DND-41 (cell line): Measurements from ENCODE around the gene CSNK2B.

Experiments used
- ATAC-seq: fragments of 200-7000 bp; cut with Tn5 transposase; 3 replicates; pipeline ENCODE4 v1.9.1; 2021; ENCODE audit warnings: low read depth; ENCODE audit not compliant: insufficient read depth
- DNase-seq: peaks from one replicate; pipeline ENCODE4 v3.0.0-alpha.2; 2020
- H2AFZ ChIP-seq: 2 replicates; pipeline ENCODE4 v1.6.0; 2012; ENCODE audit warnings: low read depth, low read length
- H3K27ac ChIP-seq: 2 replicates; pipeline ENCODE4 v1.5.1; 2012; ENCODE audit warnings: low read length, inconsistent platforms
- H3K27me3 ChIP-seq: fragments of 200-600 bp; sonication (generic); 2 replicates; pipeline ENCODE4 v1.6.0; 2012; ENCODE audit warnings: low read length, mild to moderate bottlenecking, inconsistent platforms; ENCODE audit not compliant: insufficient read depth, poor library complexity
- H3K36me3 ChIP-seq: 2 replicates; pipeline ENCODE4 v1.5.1; 2012; ENCODE audit warnings: low read length, inconsistent platforms; ENCODE audit not compliant: insufficient read depth
- H3K4me1 ChIP-seq: 2 replicates; pipeline ENCODE4 v1.5.1; 2012; ENCODE audit warnings: mild to moderate bottlenecking, low read length; ENCODE audit not compliant: insufficient read depth
- H3K4me2 ChIP-seq: 2 replicates; pipeline ENCODE4 v1.6.0; 2012; ENCODE audit warnings: mild to moderate bottlenecking, moderate library complexity, low read length, inconsistent platforms; ENCODE audit not compliant: insufficient read depth
- H3K4me3 ChIP-seq, 2 experiments: fragments of 200-600 bp in 1 of 2; shearing (Covaris generic) in 1 of 2; 2 replicates each; pipeline ENCODE4 v1.5.1; 2012 to 2016; ENCODE audit warnings: inconsistent platforms in 2 of 2, low read length in 2 of 2, mild to moderate bottlenecking in 2 of 2, low read depth in 1 of 2, moderate library complexity in 1 of 2
- H3K79me2 ChIP-seq: 2 replicates; pipeline ENCODE4 v1.6.0; 2012; ENCODE audit warnings: low read length, inconsistent platforms; ENCODE audit not compliant: insufficient read depth
- H3K9ac ChIP-seq: 2 replicates; pipeline ENCODE4 v1.6.0; 2012; ENCODE audit warnings: low read depth, mild to moderate bottlenecking, inconsistent platforms, low read length, moderate library complexity
- H3K9me3 ChIP-seq: 2 replicates; pipeline ENCODE4 v1.5.1; 2012; ENCODE audit warnings: low read length, moderate library complexity, mild to moderate bottlenecking, inconsistent platforms; ENCODE audit not compliant: insufficient read depth, severe bottlenecking
- H4K20me1 ChIP-seq: 2 replicates; pipeline ENCODE4 v1.6.0; 2012; ENCODE audit warnings: low read length; ENCODE audit not compliant: insufficient read depth
- EZH2 ChIP-seq: IDR thresholded peaks from 3 replicates; pipeline ENCODE4 v1.6.1; 2012; ENCODE audit warnings: borderline replicate concordance, low read depth, mild to moderate bottlenecking, moderate library complexity, low read length, inconsistent platforms; ENCODE audit not compliant: severe bottlenecking
- TF ChIP-seq, protein P1 (sequence below): IDR thresholded peaks from 2 replicates; pipeline ENCODE4 v1.5.1; 2012; ENCODE audit warnings: borderline replicate concordance, low read length, moderate library complexity, mild to moderate bottlenecking; ENCODE audit not compliant: poor library complexity, severe bottlenecking; ENCODE audit errors: extremely low read depth

Gene CSNK2B

DNA sequence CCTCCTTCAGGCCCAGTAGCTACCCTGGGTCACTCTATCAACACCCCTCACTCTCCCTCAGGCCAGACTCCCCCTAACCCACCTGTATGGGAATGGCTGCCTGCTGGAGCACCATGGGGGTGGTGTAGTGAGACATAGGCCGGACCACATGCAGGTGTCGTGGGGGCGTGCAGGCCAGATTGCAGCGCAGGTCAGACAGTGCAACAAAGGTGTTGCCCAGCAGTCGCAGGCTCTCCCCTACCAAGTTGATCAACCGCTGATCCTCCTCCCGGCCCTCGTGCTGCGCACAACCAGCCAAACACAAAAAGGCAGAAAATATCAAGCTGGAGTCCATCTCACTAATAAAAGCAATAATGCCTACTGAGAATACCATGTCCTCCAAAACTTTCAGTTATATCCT is 20.6 kb upstream of the CSNK2B start:
- no peak overlapping the region for H3K27ac ChIP-seq
- no peak overlapping the region for H3K9ac ChIP-seq
- H2AFZ ChIP-seq: no peak overlapping the region
- H3K4me1 ChIP-seq: peaks cover 13% of the 10 kb centered on the region
- no peak overlapping the region for H3K4me3 ChIP-seq
- TF ChIP-seq EZH2: no peak
- TF ChIP-seq, protein P1, sequence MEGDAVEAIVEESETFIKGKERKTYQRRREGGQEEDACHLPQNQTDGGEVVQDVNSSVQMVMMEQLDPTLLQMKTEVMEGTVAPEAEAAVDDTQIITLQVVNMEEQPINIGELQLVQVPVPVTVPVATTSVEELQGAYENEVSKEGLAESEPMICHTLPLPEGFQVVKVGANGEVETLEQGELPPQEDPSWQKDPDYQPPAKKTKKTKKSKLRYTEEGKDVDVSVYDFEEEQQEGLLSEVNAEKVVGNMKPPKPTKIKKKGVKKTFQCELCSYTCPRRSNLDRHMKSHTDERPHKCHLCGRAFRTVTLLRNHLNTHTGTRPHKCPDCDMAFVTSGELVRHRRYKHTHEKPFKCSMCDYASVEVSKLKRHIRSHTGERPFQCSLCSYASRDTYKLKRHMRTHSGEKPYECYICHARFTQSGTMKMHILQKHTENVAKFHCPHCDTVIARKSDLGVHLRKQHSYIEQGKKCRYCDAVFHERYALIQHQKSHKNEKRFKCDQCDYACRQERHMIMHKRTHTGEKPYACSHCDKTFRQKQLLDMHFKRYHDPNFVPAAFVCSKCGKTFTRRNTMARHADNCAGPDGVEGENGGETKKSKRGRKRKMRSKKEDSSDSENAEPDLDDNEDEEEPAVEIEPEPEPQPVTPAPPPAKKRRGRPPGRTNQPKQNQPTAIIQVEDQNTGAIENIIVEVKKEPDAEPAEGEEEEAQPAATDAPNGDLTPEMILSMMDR: no peak
- no peak for ATAC-seq
- DNase-seq: no peak
- H3K9me3 ChIP-seq: no peaks in the 10 kb centered on the region
- H3K27me3 ChIP-seq: no peaks in the 10 kb centered on the region
- H4K20me1 ChIP-seq: peaks cover 35% of the 10 kb centered on the region
- H3K4me2 ChIP-seq: no peak overlapping the region
- H3K79me2 ChIP-seq: peaks cover 45% of the 10 kb centered on the region
- peaks cover 92% of the 10 kb centered on the region for H3K36me3 ChIP-seq

GRCh38 chr6:31651602-31652191 is 14.2 kb upstream of the CSNK2B start:
- H3K36me3 ChIP-seq: peaks cover 58% of the 10 kb centered on the region
- peak overlapping the region; percentile 71 for H2AFZ ChIP-seq
- peak overlapping the region; percentile 94 for H3K4me2 ChIP-seq
- peaks cover 37% of the 10 kb centered on the region for H3K4me1 ChIP-seq
- H3K79me2 ChIP-seq: peaks cover 67% of the 10 kb centered on the region
- peak overlapping the region; percentile 99 for H3K27ac ChIP-seq
- DNase-seq (no peak), ATAC-seq (peak; percentile 55)
- H3K9me3 ChIP-seq: no peaks in the 10 kb centered on the region
- H4K20me1 ChIP-seq: peaks cover 27% of the 10 kb centered on the region
- H3K27me3 ChIP-seq: no peaks in the 10 kb centered on the region
- H3K9ac ChIP-seq: peak overlapping the region; percentile 94
- H3K4me3 ChIP-seq: peak overlapping the region; percentile 84 to 88; a peak in 3 of 4 replicates
- TF ChIP-seq EZH2: no peak
- TF ChIP-seq, protein P1: no peak

- H2AFZ ChIP-seq: peak overlapping the region; percentile 83
- H3K79me2 ChIP-seq: peaks cover 67% of the 10 kb centered on the region
- peak overlapping the region; percentile 99 for H3K27ac ChIP-seq
These were observed 12.8 kb upstream of the CSNK2B start for GRCh38 chr6:31652925-31653724.

More at GRCh38 chr6:31652925-31653724, 12.8 kb upstream of the CSNK2B start:
- Histone ChIP-seq H3K36me3 (peaks cover 57% of the 10 kb centered on the region), H3K4me3 (peak overlapping the region; percentile 84 to 88), H3K9me3 (no peaks in the 10 kb centered on the region), H4K20me1 (peaks cover 24% of the 10 kb centered on the region), H3K4me2 (peak overlapping the region; percentile 94), H3K27me3 (no peaks in the 10 kb centered on the region), H3K4me1 (peaks cover 48% of the 10 kb centered on the region), H3K9ac (peak overlapping the region; percentile 94)
- no peak for TF ChIP-seq EZH2
- TF ChIP-seq, protein P1: peak; percentile 25
- DNase-seq (peak; percentile 93), ATAC-seq (peak; percentile 77)
